ENCODE results near the gene DTX1.
A peak's percentile ranks its signal among the peaks of the same experiment; 100 is the strongest.
"Not testable (repeated sequence)": the region's sequence is repeated elsewhere in the genome, so short reads cannot be mapped to it uniquely, and the experiment has no call there.

DTX1 gene

GRCh38 chr12:113114447-113115178 is 58.1 kb downstream of the DTX1 start:
- DNase-seq (ENCODE audit: low spot score), result no peak

- no peak for DNase-seq (ENCODE audit: low spot score)
Measured at GRCh38 chr12:113115455-113116126, 59.1 kb downstream of the DTX1 start.

DNA sequence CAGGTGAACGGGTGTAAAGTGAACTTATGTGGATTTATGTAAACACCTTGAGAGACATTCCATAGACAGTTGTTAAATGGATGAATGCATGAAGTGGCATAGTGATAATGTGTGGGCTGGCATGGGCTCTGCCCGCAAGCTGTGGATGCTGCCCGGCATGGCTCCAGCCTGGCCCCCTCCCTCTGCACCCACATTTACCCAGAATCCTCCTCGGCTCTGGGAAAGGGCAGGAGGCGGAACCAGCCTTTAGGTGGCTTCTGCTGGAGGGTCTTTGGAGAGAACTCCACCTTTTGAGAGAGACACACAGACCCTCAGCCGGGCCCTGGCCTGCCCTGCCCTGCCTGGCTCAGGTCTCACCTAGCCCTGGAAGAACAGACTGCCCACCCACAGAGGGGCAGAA is 60.3 kb downstream of the DTX1 start:
- no peak for DNase-seq (ENCODE audit: low spot score)

DNA sequence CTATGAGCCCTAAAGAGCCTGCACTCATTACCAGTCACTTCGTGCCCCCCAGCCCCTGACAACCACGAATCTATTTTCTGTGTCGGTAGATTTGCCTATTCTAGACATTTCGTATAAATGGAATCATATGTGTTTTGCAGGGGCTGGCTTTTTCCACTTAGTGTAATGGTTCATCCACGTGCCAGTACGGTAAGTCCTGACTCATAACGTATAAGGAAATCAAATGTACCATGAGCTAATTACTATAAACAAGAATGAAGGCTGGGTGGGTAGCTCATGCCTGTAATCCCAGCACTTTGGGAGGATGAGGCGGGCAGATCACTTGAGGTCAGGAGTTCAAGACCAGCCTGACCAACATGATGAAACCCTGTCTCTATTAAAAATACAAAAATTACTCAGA is 61.2 kb downstream of the DTX1 start:
- not testable (repeated sequence) for DNase-seq (ENCODE audit: low spot score)

DNA sequence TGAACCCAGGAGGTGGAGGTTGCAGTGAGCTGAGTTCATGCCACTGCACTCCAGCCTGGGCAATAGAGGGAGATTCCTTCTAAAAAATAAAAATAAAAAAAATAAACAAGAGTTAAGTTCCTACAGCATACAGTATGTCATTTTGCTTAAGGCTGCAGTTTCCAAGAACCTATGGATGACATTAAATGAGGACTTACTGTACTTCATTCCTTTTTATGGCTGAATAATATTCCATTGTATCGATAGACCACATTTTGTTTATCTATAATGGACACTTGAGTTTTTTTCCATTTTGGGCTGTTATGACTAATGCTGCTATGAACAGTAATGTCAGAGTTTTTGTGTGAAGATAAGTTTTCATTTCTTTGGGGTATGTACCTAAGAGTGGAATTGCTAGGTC is 61.6 kb downstream of the DTX1 start:
- DNase-seq (ENCODE audit: low spot score), result no peak

- DNase-seq (ENCODE audit: low spot score), result no peak
Measured at GRCh38 chr12:113119980-113120669, 63.6 kb downstream of the DTX1 start.

- DNase-seq (ENCODE audit: low spot score), result no peak
Measured at GRCh38 chr12:113120670-113121370, 64.3 kb downstream of the DTX1 start.

DNA sequence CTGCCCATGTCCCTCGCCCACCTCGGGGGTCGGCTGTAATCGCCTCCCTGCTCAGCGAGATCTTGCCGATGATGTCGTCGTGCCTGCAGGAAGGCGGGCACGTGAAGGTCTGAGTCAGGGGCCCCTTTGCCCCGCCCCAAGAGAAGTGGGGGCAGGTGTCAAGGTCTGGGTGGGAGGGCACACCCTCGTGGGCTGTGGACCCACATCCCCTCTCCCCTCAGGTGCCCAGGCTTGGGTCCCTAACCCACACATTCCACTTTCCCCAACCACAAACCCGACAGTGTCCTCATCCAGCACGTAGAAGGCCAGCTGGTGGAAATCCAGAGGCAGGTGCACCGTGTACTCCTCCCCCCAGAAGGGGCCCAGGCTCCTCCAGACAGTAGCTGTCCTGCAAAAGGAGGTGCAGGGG is 71.3 kb downstream of the DTX1 start:
- no peak for DNase-seq (ENCODE audit: low spot score)

DNA sequence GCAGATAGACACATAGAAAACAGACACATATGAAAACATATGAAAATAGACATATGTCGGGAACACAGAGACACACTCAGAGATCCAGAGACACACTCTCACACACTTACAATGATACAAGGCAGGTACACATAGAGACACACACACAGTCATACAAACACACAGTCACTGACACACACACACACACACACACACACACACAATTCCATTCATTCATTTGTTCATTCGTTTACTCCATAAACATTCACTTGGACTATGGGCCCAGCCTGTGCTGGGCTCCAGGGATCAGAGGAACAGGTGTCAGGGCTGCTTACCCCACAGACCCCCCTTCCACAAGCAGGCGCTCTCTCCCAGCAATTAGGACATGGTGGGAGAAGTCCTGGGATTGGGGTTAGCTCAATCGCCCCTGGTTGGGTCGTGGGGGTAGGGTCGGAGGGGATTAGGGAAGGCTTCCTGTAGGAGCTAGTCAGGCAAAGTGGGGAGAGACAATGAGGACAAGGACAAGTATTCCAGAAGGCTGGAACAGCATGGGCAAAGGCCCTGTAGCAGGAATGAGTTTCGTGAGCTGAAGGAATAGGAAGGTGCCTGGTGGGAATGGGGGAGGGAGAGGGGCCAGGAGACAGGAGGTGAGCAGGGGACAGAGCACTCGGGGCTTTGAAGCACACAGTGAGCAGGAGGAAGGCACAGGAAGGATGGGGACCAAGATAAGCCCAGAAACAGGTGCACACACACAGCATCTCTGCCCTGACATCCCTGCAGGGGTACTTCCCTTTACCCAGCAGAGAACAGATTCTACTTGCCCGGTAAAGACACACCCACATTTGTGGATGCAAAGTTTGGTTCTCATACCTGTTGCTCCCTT is 72.5 kb downstream of the DTX1 start:
- DNase-seq (ENCODE audit: low spot score), result no peak

- no peak for DNase-seq (ENCODE audit: low spot score)
Measured at GRCh38 chr12:113129664-113130456, 73.3 kb downstream of the DTX1 start.

DNA sequence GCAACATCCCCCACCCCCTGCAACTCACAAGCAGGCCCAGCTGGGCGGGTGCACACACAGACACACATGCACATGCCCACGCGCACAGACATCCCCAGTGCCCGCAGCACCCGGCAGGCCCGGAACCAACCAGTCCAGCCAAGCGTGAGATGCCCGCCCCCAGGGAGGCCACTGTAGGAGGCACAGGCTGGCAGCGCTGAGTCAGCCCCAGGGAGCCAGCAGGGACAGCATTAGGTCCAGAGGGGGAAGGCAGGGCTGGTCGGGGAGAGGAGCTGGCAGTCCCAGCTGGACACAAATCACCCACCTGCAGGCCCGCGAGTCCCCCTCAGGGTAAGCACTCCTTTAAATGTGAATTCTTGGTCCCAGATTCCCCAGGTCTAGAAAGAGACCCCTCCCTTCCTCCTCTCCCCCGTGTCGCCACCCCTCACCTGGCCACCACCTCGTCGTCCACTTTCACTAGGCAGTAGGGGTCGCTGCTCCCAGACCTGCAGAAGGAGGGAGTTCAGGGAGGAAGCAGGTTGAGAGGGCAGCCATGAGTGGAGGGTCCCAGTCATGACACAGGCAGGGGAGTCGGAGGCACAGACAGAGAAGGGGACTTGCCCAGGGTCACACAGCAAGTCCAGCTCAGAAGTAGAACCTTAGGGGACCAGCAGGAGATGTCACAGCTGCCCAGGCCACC is 74.1 kb downstream of the DTX1 start:
- peak; percentile 71 for DNase-seq (ENCODE audit: low spot score)

GRCh38 chr12:113131556-113131955 is 75.0 kb downstream of the DTX1 start:
- DNase-seq (ENCODE audit: low spot score), result no peak

DNA sequence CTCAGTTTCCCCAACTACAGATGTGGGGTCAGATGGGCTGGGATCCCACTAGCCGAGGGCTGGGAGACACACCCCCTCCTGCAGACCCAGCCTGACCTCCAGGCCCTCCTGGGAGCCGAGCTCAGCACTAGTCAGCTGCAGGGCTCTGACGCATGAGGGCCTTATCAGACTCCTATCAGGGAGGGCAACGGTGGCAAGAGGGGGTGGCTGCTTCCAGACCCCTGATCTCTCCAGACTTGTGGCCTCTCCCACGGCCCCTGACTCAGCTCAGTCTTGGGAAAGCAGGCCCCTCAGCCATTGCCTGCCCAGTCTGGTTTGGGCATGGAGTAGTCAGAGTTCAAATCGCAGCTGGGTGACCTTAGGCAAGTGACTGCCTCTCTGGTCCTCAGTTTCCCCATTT is 76.5 kb downstream of the DTX1 start:
- DNase-seq (ENCODE audit: low spot score), result no peak

DNA sequence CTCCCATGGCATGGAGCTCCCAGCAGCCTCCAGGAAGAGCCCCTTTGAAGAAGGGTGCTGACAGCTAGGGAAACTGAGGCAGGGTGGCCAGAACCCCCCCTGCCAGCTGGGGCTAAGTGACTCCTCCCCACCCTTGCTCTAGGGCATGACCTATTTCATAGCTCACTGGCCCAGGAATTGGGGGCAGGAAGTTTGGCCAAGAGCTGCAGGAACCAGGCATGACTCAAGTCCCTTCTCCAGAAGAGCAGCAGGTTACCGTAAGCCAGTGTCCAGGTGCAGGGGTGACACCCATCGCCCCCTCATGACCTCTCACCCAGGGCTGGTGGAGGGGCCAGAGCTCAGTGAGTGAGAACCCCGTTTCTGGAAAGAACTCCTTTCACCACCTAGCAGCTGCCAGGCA is 77.1 kb downstream of the DTX1 start:
- DNase-seq (ENCODE audit: low spot score), result no peak

DNA sequence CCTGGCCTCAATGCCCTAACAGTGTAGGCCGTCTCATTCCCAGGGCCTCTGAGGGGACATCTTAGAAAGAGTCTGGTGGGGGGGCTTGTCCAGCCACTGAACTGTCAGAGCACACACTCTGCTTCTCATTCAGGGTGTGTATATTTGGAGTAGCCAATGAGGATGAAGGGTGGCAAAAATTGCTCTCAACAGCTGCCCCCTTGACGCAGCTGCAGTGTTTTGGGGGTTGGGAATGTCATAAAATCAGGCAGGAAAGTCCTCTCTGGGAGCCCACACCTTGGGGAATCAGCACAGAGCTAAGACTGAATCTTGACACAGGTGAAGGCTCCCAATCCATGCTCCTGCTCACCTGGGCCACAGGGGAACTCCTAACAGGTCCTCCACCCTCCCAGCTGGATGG is 77.5 kb downstream of the DTX1 start:
- DNase-seq (ENCODE audit: low spot score), result no peak

GRCh38 chr12:113134521-113134951 is 78.0 kb downstream of the DTX1 start:
- no peak for DNase-seq (ENCODE audit: low spot score)

- DNase-seq (ENCODE audit: low spot score), result peak; percentile 83
Measured at GRCh38 chr12:113135178-113136127, 78.9 kb downstream of the DTX1 start, which contains the start of gene RASAL1. TSS of gene RASAL1 (minus strand) at chr12:113135761. CDS start at chr12:113135462, 299 bp downstream.

GRCh38 chr12:113136128-113136989 is 79.8 kb downstream of the DTX1 start:
- peak; percentile 73 for DNase-seq (ENCODE audit: low spot score)
